Tibial nerve (tissue), 4 donors: ENCODE measurements around the gene RAB30.

ENCODE experiments used
- CTCF ChIP-seq, 5 experiments: fragments of 200-600 bp in 3 of 5; fragments of 450-650 bp in 2 of 5; sonication (generic) in 3 of 5; IDR thresholded peaks; one replicate each; pipeline ENCODE4 v1.5.1; 2016 to 2019; ENCODE audit warnings: antibody characterized with exemption in 5 of 5, mild to moderate bottlenecking in 3 of 5, moderate library complexity in 2 of 5
- EP300 ChIP-seq, 2 donors: sonication (generic); formaldehyde crosslinking; IDR thresholded peaks; one replicate each; pipeline ENCODE4 v1.6.1; 2017; ENCODE audit warnings: antibody characterized with exemption in 2 of 2, mild to moderate bottlenecking in 1 of 2
- POLR2A ChIP-seq, 2 donors: fragments of 450-650 bp; IDR thresholded peaks; one replicate each; pipeline ENCODE4 v1.6.1; 2017; ENCODE audit warnings: antibody characterized with exemption in 2 of 2, mild to moderate bottlenecking in 2 of 2, moderate library complexity in 2 of 2

GRCh38 chr11:83057721-83058120 is 14.0 kb downstream of the RAB30 start:
- no peak for TF ChIP-seq CTCF (IDR thresholded peaks at IDR 0.05)
- TF ChIP-seq POLR2A (IDR thresholded peaks at IDR 0.05): no peak
- TF ChIP-seq EP300 (IDR thresholded peaks at IDR 0.05): no peak
